T follicular helper cell (primary cell): ENCODE measurements around the gene HES7.
A peak's percentile ranks its signal among the peaks of the same experiment; 100 is the strongest.
"Not testable (repeated sequence)": the region's sequence is repeated elsewhere in the genome, so short reads cannot be mapped to it uniquely, and the experiment has no call there.

Source experiments
- DNase-seq: peaks from one replicate; pipeline ENCODE4 v3.0.0-alpha.2; 2020; ENCODE audit warnings: low read depth
- total RNA-seq, 2 experiments: gene quantifications; one replicate each; lab custom pipeline; 2026; lab: John Stamatoyannopoulos, UW

The HES7 gene
- total RNA-seq: 0.06 to 0.22 reads per million in 2 experiments

DNA sequence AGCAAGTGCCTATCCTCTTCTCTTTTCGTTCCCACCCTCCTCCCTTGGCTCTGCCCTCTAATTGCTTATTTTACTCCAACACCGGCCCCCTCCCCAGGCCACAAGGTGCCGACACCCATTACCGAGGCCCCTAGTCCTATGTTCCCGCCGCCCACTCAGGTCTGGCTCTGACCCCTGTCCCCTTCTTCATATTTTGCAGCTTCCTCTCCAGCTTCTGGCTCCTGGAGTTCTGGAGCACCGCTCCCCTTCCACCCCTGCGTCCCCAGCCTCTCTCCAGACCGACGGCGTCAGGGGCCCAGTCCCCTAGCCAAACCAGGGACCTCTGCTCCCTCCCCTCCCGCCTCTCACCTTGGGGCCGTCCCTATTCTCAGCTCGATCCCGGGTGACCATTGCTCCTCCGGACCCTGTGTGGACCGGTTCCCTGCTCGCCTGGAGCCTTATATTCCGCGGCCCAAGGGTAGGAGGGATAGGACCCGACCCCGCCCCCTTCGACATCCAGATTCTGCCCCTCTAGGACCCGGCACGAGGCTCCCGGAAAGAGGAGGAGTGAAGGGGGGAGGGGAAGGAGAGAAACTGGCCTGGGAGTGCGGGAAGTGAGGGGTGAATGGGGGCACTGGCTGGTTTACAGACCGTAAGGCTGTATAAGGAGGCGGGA is at the start of gene HES7:
Gene HES7, minus strand, starts transcription at position 412 of the 655 bp plus-strand sequence. Its CDS starts 22 bp downstream, at position 390.
- no peak for DNase-seq

DNA sequence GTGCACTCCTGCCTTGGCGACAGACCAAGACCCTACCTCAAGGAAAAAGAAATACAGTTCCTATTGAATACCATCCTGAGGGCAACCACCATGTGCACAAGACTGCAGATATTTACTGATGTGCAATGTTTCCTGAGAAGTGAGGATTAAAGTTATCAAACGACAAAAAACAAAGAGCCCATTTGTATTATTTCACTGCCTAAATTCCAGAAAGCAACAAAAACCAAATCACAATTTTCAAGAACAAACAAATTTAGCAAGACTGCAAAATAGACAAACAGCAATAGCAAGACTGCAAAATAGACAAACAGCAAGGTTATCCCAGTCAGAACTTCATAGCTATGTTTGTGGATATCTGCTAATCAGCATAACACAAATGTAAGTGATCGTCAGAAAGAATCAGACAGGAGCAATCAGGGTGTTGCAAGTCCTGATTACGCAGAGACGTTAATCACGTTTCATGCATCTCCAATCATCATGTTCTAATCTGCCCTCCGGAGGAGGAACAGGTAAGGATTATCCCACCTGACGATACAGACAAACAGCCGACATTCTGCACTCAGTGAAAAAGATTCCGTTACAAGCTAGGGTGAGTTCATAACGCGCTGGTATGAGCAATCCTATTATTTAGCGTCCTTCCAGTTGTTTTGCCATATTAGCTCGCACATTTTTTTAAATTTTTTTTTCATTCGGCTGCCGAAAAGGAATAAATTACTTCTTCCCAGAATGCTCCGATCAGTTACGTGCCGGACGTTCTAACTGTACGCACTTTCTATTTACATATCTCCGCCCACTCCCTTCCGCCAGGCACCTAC is 49.4 kb upstream of the HES7 start:
- peak; percentile 71 for DNase-seq

DNA sequence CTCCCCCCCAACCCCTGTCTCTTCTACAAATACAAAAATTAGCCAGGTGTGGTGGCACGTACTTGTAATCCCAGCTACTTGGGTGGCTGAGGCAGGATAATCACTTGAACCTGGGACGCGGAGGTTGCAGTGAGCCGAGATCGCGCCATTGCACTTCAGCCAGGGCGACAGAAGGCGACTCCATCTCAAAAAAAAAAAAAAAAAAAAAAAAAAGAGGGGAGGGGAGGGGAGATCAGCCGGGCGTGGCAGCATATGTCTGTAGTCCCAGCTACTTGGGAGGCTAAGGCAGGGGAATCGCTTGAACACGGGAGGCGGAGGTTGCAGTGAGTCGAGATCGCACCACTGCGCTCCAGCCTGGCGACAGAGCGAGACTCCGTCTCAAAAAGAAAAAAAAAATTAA is 46.3 kb upstream of the HES7 start:
- not testable (repeated sequence) for DNase-seq

DNA sequence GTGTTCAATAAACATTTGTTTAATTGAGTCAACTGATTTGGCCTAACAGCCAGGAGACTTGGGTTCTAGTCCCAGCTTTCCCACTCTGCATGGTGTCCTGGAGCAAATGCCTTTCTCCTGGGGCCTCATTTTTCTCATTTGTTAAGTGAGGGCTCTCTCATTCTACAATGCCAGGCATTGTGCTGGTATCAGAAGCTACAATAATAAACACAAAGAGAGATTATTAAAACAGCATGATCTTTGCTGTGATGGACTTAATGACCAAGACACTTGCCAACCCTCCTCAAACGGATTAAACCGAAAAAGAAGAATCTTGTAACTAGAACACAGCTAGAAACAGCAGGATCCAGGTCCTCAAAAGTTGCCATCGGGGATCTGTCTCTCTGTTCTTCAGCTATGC is 43.6 kb upstream of the HES7 start:
- no peak for DNase-seq

DNA sequence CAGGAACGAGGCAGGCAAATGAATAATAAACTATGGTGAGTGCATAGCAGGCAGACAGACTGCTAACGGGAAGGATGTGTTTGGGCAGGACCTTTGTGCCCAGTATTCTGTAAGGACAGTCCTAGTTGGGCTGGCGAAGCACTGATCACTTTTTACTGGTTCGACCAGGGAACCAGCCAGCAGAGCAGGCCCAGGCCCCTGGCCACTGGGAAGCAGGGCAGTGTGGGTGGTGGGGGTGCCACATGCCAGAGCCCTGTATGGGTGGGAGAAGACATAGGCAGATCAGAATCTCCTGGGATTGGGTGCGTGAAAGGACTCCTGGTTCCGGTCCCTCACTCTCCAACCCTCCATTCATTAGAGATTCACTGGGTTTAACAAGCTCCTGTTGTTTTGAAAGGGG is 42.8 kb upstream of the HES7 start:
- DNase-seq: no peak

DNA sequence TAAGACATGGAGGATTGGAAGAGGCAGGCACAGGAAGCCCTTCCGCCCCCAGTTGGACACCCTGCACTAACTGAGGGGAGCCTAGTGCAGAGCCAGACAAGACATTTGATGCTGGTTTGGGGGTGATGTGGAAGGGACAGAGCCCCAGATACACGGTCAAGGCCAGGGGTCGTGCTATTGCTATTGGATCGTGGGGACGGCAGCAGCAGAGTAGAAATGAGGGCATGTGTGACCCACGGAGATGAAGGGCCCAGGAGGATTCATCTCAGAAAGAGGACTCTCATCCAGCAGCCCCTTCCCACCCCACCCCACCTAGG is 40.9 kb upstream of the HES7 start:
- DNase-seq: no peak

DNA sequence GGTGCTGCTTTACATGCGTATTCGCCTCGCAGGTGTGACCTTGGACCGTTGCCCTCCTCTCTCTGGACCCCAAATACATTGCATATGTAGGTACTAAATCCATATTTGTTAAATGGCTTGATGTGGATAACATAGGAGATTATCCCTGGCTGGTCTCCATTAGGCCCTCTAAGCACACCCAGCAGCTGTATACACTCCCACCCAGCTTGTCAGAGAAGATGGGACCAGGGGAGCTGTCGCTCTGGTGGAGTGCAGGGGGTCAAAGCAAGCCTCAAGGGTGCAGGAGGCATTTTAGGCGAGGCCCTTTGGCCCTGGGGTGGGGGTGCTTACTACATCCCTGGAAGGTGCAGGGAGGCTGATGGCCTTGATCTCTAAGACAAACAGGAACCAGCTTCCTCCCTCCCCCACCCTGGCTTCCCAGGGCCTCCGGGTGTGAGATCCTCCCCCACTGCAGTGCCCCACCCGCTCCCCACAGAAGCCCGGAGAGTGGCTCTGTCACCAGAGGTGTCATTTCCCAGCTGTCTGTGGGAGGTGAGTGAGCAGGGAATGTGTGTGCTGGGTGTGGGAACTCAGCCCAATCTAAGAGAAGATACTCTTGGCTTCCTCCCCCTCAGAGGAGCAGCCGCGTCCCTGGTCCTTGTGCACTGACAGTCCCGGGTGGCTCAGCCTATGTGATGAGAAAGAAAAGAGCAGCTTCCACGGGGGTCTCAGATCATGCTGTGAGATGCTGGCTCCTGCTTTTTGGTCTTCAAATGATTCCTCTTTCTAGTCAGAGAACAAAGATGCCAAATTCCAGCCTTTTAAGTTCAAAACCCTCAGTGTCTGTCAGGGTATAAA is 40.3 kb upstream of the HES7 start:
- no peak for DNase-seq

DNA sequence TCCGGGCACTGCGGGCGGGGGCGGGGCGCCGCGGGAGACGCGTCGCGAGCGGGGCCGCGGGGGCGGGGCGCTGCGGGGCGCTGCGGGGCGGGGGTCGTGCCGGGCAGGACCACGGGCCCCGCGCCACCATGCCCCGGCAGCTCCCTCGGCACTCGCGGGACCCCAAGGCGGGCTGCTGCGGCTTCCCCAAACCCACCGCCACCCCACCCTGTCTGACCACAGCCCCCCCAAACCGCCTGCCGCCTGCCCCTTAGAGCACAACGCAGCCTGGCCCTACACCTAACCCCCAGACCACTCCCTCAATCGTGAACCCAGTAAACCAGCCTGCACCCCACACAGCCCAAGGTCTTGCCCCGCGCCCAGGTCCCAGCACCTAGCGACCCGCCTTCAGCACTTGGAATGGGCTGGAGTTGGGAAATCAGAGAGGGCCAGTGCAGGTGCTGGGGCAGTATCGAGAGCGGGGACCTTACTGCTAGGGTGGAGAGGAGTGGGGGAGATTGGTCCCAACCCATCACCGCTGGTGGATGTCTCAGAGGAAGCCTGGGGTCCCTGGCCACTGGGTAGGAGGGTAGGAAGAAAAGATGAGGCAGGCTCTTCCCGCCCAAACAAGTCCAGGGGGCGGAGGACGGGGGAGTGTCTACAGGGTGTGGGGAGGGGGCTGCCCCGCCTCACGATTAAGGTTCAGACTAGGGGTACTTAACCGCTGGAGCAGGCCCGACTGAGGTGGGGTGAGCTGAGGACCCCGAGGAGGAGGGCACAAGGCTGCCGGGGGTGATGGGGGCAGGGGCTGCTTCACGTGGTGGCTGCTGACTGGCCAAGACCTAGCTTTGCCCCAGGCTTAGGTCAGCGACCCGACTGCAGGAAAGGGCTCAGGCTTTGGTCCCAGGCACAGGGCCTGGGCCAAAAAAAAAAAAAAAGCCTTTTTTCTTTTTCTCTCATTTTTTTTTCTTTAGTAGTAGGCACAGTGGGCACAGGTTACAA is 39.4 kb upstream of the HES7 start:
- no peak for DNase-seq

DNA sequence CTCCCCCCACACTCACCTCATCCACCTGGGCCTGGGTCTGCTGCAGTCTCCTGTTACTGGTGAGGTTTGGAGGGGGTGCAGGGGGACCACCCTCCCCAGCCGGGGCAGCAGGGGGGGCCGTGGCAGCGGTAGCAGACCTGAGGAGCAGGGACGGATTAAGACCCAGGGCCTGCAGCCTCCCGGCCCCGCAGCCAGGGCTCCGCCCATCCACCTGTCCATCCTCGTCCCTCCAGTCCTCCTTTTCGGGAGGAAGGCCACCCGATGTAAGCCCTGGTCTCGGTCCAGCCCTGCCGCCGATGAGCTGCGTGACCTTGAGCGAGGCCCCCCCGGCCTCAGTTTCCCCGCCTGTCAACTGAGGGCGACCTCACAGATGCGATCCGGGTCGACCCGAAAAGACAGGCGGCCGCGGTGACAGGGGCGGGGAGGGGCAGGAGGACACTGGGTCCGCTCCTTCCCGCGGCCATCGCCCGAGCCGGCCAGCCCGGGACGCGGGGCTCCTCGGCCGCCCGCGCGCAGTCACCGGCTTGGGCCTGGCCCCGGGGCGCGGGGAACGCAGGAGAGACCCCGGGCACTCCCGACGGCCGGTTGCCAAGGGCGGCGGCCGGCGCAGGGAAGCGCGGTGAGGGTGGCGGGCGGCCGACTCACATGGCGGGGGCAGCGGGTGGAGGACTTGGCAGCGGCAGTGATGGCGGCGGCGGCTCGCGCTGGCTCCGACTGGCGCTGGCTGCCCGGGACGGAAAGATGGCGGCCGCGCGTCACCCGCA is 38.5 kb upstream of the HES7 start, which contains the start of gene VAMP2:
Gene VAMP2, minus strand, starts transcription at position 716 of the 764 bp plus-strand sequence. Its CDS starts 69 bp downstream, at position 647.
- peak; percentile 81 for DNase-seq

DNA sequence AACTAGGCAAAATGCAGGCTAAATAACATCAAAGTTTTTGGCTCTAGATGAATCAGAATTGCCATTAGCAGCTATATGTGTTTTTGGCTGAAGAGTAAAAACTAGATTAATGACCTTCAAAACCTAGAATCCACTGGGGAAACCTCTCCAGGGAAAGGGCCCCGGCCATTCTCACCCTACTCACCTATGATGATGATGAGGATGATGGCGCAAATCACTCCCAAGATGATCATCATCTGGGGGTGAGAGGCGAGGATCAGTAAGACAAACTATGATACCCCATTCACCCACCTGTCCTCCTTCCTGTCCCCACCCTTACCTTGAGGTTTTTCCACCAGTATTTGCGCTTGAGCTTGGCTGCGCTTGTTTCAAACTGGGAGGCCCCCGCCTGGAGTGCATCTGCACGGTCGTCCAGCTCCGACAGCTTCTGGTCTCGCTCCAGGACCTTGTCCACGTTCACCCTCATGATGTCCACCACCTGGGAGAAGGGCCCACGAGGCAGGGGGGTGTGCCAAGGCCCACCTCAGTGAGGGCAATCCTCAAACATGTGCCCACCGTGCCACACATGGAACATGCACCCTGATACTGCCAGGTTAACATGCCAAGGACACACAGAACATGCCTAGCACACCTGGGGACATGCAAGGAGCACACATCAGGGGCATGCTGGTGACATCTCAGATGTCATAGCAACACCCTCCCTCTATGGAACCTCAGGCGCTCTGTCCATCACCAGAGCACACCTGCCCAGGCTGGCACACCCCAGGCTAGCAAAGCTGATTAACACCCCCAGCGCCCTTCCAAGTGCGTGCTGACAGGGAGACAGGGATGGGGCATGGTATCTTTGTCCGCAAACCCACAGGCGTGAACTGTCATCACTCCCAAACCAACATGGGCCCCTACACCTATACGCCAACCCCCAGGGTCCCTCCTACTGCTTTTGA is 37.7 kb upstream of the HES7 start:
- DNase-seq: no peak

DNA sequence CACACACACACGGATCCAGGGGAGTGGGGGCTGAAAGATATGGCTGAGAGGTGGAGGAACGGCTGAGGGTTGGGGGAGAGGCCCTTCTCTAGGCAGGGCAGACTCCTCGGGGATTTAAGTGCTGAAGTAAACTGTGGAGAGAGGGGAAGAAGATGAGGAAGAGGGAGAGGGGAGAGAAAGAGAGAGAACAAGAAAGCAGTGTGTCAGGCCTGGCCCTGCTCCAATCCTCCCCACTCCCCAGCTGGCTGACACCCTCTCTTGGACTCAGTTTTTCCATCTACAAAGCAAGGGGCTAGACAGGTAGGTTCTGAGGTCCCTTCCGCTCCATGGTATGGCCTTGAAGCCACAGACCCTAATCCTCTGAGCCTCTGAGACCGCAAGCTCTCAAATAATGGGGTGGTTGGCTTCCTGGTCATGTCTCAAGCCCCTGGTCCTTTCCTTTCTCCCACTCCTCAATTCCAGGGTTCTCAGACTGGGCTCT is 36.9 kb upstream of the HES7 start:
- DNase-seq: no peak

DNA sequence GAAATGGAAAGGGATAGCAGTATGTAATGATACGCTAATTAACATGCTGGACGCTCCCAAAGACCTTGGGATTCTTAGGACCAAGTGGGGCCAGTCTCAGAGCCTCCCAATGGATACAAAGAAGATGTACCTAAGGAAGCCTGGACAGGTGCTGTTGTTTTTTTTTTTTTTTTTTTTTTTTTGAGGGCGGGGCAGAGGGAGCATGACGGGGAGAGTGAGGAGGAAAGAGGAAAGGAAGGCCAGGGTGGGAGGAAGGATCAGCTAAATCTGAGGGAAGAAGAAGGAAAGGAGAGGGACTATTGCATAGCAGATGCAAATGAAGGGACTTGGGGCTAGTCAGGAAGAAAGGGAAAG is 36.3 kb upstream of the HES7 start:
- DNase-seq: no peak

DNA sequence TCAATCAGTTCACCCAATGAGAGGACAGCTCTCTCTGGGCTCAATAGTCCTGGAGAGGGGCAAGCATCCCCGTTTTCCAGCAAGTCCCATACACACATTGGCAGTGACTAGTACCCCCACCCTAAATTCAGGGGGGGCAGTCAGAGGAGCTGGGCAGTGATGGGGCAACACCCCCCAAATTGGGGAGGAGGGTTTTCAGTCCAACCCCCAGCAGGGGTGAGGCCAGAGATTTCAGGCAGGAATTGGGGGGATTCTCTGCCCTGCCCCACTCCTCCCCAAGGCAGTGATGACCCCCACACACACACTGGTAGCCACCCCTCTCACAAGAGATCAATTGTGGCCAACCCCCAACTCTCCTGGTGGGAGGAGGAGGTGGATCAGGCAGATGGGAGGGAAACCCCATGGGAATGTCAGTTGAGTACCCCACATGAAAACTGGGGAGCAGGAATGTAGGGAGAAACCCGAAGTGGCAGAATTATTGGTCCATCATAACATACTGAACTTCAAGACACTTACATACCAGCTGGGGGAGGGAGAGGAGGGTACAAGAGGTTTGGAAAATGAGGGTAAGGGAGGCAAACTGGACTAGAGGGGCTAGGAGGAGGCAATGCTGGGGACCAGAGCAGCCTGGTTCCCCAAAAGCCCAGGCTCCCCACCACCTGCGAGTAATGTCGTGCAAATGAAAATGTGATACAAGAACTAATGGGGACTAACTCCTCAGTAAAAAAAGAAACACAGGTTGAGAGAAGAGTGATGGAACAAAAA is 35.7 kb upstream of the HES7 start:
- DNase-seq: no peak

DNA sequence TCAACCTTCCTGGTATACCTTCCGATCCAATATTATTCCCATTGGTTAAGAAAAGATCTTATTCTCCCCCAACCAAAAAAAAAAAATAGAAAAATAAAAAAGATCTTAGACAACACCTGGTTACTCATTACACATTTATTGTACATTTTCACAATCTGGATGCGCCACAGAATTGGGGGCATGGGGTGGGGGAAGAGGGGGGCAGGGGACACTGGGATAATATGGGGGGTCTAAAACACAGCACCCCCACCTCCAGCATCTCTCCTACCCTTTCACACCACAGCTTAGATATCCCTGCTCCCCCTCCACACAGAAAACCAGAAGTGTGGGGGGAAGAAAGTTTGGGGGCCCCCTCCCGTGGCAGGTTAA is 35.1 kb upstream of the HES7 start:
- no peak for DNase-seq

DNA sequence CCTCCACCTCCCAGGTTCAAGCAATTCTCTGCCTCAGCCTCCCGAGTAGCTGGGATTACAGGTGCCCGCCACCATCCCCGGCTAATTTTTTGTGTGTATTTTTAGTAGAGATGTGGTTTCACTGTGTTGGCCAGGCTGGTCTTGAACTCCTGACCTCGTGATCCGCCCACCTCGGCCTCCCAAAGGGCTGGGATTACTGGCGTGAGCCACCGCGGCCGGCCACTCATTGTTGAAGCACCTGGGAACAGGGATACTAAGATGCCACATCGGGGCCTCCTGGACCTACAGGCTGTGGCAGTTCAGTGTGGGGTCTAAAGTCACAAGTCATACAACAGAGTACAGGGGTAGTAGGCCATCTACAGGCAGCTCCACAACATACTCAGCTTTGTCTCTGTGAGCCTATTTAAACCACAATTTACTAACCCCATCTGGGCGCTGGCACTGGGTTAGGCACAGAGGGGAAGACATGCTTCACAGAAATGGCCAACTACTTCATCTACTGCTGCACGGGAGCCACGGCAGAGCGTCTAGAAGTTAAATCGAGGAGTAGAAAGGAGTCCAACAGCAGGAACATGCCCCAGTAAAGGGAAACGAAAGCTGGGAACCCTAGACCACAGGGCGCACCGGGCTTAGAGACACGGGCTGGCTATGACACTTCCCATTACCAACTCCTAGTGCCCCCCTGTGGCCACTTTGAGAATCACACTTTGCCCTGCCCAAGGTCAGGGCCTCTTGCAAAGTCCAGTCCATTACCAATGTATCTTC is 34.5 kb upstream of the HES7 start:
- DNase-seq: peak; percentile 80

DNA sequence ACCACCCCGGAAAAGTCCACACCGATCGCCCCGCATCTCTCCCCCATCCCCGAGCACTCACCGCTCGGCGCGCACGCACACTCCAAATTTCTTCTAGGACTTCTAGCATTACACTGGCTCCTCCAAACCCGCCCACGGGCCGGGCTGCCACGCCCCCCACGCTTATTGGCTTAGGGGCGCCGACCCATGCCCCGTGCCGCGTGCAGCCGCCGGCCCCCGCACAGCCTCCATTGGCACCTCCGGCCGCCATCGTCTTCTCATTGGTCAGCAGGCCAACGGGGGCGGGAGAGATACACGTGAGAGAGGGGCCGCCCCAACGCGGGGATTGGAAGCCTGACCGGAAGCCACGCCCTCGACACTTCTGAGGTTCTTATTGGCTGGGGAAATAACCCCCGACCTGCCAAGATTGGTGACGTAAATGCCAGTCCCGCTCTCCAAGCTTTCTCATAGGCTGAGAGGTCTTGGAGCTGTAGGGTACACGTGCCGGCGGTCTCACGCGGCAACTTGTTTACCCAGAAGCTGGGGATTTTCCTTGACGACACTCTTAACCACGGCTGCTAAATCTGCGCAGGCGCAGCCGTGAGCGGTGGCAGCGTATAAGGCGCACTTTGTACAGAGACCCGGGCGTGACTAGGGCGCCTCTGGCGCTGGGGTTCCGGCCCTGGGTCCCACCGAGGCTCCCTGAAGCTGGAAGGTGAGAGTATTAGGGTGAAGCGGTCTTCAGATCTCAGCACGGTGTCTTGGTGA is 32.5 kb upstream of the HES7 start:
- DNase-seq: peak; percentile 100

DNA sequence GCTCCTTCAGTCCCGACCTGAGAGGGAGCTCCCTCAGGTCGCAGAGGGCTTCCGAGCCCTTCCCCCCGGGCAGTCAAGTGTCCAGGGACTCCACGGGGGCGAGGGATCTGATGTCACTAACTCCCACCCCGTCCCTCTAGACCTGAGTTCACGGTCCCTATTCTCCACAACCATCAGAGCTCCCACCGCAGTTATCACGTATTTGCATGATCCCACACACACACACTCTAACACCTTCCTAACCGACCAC is 32.0 kb upstream of the HES7 start:
- no peak for DNase-seq
